ENCODE results near the gene CORO2B. TPM values are rescaled to one million over a fixed set of nuclear protein-coding genes. Genes with fewer than 3 reads are reported as not detected.
"Not testable (repeated sequence)": the region's sequence is repeated elsewhere in the genome, so short reads cannot be mapped to it uniquely, and the experiment has no call there.

CORO2B gene
- total RNA-seq, 2 donors from 2014 or later = 0.07 TPM; not detected in 1

GRCh38 chr15:68604840-68605478 lies 26.2 kb downstream of the CORO2B start:
- not testable (repeated sequence) for H3K9me3 Mint-ChIP-seq; H3K27ac Mint-ChIP-seq; ATAC-seq (replicated peaks in 1 of 2); DNase-seq; H3K27me3 Mint-ChIP-seq (ENCODE audit: low read depth); H3K36me3 Mint-ChIP-seq (ENCODE audit: insufficient read depth in 2 of 2); H3K4me3 Mint-ChIP-seq; H3K4me1 Mint-ChIP-seq (ENCODE audit: low read depth)

DNA sequence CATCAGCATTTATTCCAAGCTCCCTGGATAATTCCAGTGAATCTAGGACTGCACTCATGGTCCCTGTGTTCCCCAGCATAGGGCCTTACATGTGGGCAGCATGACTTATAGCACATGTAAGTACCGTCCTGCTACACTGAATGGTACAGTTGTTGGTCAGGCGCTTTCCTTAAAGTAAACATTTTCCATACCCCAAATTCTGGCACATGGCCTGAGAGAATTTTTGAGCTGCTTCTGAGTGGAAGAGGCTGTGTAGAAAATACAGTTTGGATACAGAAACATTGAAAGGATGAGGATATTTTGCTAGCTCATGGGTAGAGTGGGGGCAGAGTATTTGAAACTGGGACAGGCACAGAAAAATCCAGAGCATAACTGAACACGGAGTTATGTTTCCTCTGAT lies 27.6 kb downstream of the CORO2B start:
- ATAC-seq (replicated peaks in 1 of 2) (no peak), DNase-seq (no peak)
- Mint-ChIP-seq H3K36me3 (ENCODE audit: insufficient read depth in 2 of 2) (no peaks in the 10 kb centered on the region), H3K27ac (no peak overlapping the region), H3K9me3 (no peaks in the 10 kb centered on the region), H3K4me3 (no peak overlapping the region), H3K4me1 (ENCODE audit: low read depth) (no peaks in the 10 kb centered on the region), H3K27me3 (ENCODE audit: low read depth) (no peaks in the 10 kb centered on the region)

DNA sequence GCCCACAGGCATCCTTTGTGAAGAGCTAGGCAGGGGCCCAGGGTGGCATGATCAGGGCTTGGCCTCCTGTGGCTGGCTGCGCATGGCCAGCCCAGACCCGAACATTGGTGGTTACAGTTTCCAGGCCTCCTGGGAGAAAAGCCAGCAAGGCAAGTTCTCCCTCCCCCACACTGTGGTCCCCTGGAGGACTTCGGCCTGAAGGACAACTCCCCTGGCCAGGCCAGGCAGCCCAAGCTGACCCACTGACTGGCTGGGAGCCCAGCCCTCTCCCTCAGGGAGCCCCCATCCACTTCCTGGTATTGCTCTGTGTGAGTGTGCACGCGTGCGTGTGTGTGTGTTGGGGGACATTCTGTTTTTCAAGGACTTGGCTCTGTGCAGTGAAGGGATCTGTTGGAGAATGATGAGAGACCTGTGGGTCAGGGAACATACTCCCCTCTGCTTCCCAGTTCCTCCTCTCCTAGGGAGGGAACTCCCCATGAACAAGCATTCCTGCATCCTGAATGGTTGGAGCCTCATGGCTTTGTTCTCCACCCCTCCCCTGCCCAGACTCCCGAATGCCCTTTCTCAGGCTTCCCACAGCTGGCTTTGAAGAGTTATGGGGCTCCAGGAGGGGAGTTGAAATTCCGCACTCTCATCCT lies 29.5 kb downstream of the CORO2B start:
- Mint-ChIP-seq H3K36me3 (ENCODE audit: insufficient read depth in 2 of 2) (no peaks in the 10 kb centered on the region), H3K4me3 (no peak overlapping the region)
- no peak for ATAC-seq (replicated peaks in 1 of 2)

DNA sequence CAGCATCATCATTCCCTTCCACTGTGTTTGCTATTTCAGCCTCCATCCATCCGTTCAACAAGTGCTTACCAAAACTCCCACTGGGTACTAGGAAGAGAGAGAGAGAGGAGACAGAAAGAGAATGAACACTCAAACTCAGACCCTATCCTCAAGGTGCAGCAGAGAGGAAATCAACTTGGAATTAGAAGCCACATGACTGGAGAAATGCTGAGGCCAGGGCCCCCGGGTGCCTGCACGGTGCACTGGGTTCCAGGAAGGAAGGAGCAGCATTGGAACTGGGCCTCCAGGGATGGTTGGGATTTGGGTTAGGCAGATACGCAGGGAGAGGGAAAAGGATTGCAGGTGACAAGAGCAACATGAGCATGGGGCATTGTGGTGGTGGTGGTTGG lies 30.0 kb downstream of the CORO2B start:
- no peak overlapping the region for H3K27ac Mint-ChIP-seq
- peaks cover 8% of the 10 kb centered on the region for H3K27me3 Mint-ChIP-seq (ENCODE audit: low read depth)
- H3K36me3 Mint-ChIP-seq (ENCODE audit: insufficient read depth in 2 of 2) = no peaks in the 10 kb centered on the region
- ATAC-seq (replicated peaks in 1 of 2) = no peak
- no peak overlapping the region for H3K4me3 Mint-ChIP-seq
- H3K4me1 Mint-ChIP-seq (ENCODE audit: low read depth) = no peaks in the 10 kb centered on the region
- no peak for DNase-seq
- H3K9me3 Mint-ChIP-seq = no peaks in the 10 kb centered on the region

More for the DNA sequence above, 29.5 kb downstream of the CORO2B start:
- H3K27me3 Mint-ChIP-seq (ENCODE audit: low read depth) = peaks cover 8% of the 10 kb centered on the region
- no peaks in the 10 kb centered on the region for H3K4me1 Mint-ChIP-seq (ENCODE audit: low read depth)
- H3K9me3 Mint-ChIP-seq = no peaks in the 10 kb centered on the region
- H3K27ac Mint-ChIP-seq = no peak overlapping the region
- DNase-seq = no peak

DNA sequence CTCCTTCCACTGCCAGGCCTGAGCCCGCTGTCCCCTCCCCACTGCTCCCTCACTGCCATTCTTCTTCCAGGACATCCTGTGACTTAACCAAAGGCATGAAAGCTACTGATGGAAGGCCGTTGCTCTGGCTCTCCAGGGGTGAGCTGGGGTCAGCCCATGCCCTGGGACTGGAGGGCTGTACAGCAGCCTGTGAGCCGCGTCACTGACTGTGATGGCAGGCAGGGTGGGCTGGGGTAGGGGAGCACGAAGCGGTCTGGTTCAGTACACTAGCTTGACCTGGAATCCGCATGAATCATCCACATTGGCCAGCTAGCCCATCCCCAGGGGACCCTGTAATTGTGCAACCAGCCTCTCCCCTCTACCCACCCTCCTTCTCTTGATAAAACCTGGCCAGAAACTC lies 30.8 kb downstream of the CORO2B start:
- Mint-ChIP-seq H3K4me3 (no peak overlapping the region), H3K4me1 (ENCODE audit: low read depth) (no peaks in the 10 kb centered on the region), H3K36me3 (ENCODE audit: insufficient read depth in 2 of 2) (no peaks in the 10 kb centered on the region), H3K27ac (no peak overlapping the region), H3K9me3 (no peaks in the 10 kb centered on the region), H3K27me3 (ENCODE audit: low read depth) (peaks cover 8% of the 10 kb centered on the region)
- DNase-seq = no peak
- no peak for ATAC-seq (replicated peaks in 1 of 2)

GRCh38 chr15:68610825-68611224 lies 32.0 kb downstream of the CORO2B start:
- H3K4me3 Mint-ChIP-seq = no peak overlapping the region
- H3K9me3 Mint-ChIP-seq = no peaks in the 10 kb centered on the region
- no peaks in the 10 kb centered on the region for H3K4me1 Mint-ChIP-seq (ENCODE audit: low read depth)
- no peak overlapping the region for H3K27ac Mint-ChIP-seq
- DNase-seq (no peak), ATAC-seq (replicated peaks in 1 of 2) (no peak)
- H3K27me3 Mint-ChIP-seq (ENCODE audit: low read depth) = peaks cover 8% of the 10 kb centered on the region
- H3K36me3 Mint-ChIP-seq (ENCODE audit: insufficient read depth in 2 of 2) = no peaks in the 10 kb centered on the region

- no peaks in the 10 kb centered on the region for H3K9me3 Mint-ChIP-seq
- ATAC-seq (replicated peaks in 1 of 2) (no peak), DNase-seq (no peak)
- H3K4me1 Mint-ChIP-seq (ENCODE audit: low read depth) = no peaks in the 10 kb centered on the region
- no peak overlapping the region for H3K27ac Mint-ChIP-seq
- no peaks in the 10 kb centered on the region for H3K36me3 Mint-ChIP-seq (ENCODE audit: insufficient read depth in 2 of 2)
- no peak overlapping the region for H3K4me3 Mint-ChIP-seq
- H3K27me3 Mint-ChIP-seq (ENCODE audit: low read depth) = peaks cover 8% of the 10 kb centered on the region
Measured at GRCh38 chr15:68612503-68612902, 33.7 kb downstream of the CORO2B start.

GRCh38 chr15:68612979-68613740 lies 34.4 kb downstream of the CORO2B start:
- Mint-ChIP-seq H3K4me1 (ENCODE audit: low read depth) (no peaks in the 10 kb centered on the region), H3K9me3 (no peaks in the 10 kb centered on the region), H3K27ac (no peak overlapping the region), H3K27me3 (ENCODE audit: low read depth) (peaks cover 11% of the 10 kb centered on the region), H3K4me3 (no peak overlapping the region), H3K36me3 (ENCODE audit: insufficient read depth in 2 of 2) (no peaks in the 10 kb centered on the region)
- ATAC-seq (replicated peaks in 1 of 2) = no peak
- DNase-seq = no peak

- H3K9me3 Mint-ChIP-seq = no peaks in the 10 kb centered on the region
- no peak overlapping the region for H3K4me3 Mint-ChIP-seq
- H3K27me3 Mint-ChIP-seq (ENCODE audit: low read depth) = peaks cover 15% of the 10 kb centered on the region
- H3K4me1 Mint-ChIP-seq (ENCODE audit: low read depth) = no peaks in the 10 kb centered on the region
- no peak for ATAC-seq (replicated peaks in 1 of 2)
- H3K36me3 Mint-ChIP-seq (ENCODE audit: insufficient read depth in 2 of 2) = no peaks in the 10 kb centered on the region
- DNase-seq = no peak
- H3K27ac Mint-ChIP-seq = no peak overlapping the region
Measured at GRCh38 chr15:68614286-68615035, 35.7 kb downstream of the CORO2B start.

DNA sequence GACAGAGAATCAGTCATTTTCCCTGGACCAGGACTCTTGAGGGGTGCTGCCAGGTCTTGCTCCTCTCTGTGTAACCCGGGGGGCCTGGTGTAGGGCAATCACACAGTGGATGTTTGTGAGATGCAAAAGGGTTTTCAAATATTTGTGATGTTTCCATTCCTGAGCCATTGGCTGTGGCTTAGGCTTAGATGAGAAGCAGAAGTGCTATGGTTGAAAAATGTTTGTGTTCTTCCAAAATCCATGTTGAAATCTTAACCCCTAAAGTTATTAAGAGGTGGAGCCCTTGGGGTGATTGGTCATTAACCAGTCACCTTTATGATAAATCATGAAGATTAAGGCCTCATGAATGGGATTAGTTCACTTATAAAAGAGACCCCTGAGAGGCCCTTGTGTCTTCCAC lies 36.5 kb downstream of the CORO2B start:
- Mint-ChIP-seq H3K27ac (no peak overlapping the region), H3K4me3 (no peak overlapping the region)
- no peak for ATAC-seq (replicated peaks in 1 of 2)

GRCh38 chr15:68615811-68616210 lies 37.0 kb downstream of the CORO2B start:
- Mint-ChIP-seq H3K27me3 (ENCODE audit: low read depth) (peaks cover 15% of the 10 kb centered on the region), H3K4me1 (ENCODE audit: low read depth) (no peaks in the 10 kb centered on the region), H3K36me3 (ENCODE audit: insufficient read depth in 2 of 2) (no peaks in the 10 kb centered on the region), H3K27ac (no peak overlapping the region), H3K4me3 (no peak overlapping the region), H3K9me3 (no peaks in the 10 kb centered on the region)
- ATAC-seq (replicated peaks in 1 of 2) = no peak
- DNase-seq = no peak

More for the DNA sequence above, 36.5 kb downstream of the CORO2B start:
- no peaks in the 10 kb centered on the region for H3K36me3 Mint-ChIP-seq (ENCODE audit: insufficient read depth in 2 of 2)
- H3K27me3 Mint-ChIP-seq (ENCODE audit: low read depth) = peaks cover 15% of the 10 kb centered on the region
- H3K9me3 Mint-ChIP-seq = no peaks in the 10 kb centered on the region
- H3K4me1 Mint-ChIP-seq (ENCODE audit: low read depth) = no peaks in the 10 kb centered on the region
- no peak for DNase-seq

- ATAC-seq (replicated peaks in 1 of 2) (no peak), DNase-seq (no peak)
- H3K4me1 Mint-ChIP-seq (ENCODE audit: low read depth) = no peaks in the 10 kb centered on the region
- H3K27me3 Mint-ChIP-seq (ENCODE audit: low read depth) = peaks cover 15% of the 10 kb centered on the region
- no peak overlapping the region for H3K4me3 Mint-ChIP-seq
- H3K9me3 Mint-ChIP-seq = no peaks in the 10 kb centered on the region
- no peak overlapping the region for H3K27ac Mint-ChIP-seq
- no peaks in the 10 kb centered on the region for H3K36me3 Mint-ChIP-seq (ENCODE audit: insufficient read depth in 2 of 2)
Measured at GRCh38 chr15:68616397-68616796, 37.6 kb downstream of the CORO2B start.

- no peak for ATAC-seq (replicated peaks in 1 of 2)
Measured at GRCh38 chr15:68617001-68617400, 38.2 kb downstream of the CORO2B start.

More at GRCh38 chr15:68617001-68617400, 38.2 kb downstream of the CORO2B start:
- no peak overlapping the region for H3K27ac Mint-ChIP-seq
- no peak for DNase-seq
- no peaks in the 10 kb centered on the region for H3K36me3 Mint-ChIP-seq (ENCODE audit: insufficient read depth in 2 of 2)
- H3K9me3 Mint-ChIP-seq = no peaks in the 10 kb centered on the region
- peaks cover 13% of the 10 kb centered on the region for H3K27me3 Mint-ChIP-seq (ENCODE audit: low read depth)
- no peak overlapping the region for H3K4me3 Mint-ChIP-seq
- no peaks in the 10 kb centered on the region for H3K4me1 Mint-ChIP-seq (ENCODE audit: low read depth)

Data from activated T-cell treated with anti-CD3 and anti-CD28 coated beads, Interleukin-2, amount 50 U/mL, for 72 hours (primary cell).